Measurements from ENCODE around the gene LINGO1.

LINGO1 gene

DNA sequence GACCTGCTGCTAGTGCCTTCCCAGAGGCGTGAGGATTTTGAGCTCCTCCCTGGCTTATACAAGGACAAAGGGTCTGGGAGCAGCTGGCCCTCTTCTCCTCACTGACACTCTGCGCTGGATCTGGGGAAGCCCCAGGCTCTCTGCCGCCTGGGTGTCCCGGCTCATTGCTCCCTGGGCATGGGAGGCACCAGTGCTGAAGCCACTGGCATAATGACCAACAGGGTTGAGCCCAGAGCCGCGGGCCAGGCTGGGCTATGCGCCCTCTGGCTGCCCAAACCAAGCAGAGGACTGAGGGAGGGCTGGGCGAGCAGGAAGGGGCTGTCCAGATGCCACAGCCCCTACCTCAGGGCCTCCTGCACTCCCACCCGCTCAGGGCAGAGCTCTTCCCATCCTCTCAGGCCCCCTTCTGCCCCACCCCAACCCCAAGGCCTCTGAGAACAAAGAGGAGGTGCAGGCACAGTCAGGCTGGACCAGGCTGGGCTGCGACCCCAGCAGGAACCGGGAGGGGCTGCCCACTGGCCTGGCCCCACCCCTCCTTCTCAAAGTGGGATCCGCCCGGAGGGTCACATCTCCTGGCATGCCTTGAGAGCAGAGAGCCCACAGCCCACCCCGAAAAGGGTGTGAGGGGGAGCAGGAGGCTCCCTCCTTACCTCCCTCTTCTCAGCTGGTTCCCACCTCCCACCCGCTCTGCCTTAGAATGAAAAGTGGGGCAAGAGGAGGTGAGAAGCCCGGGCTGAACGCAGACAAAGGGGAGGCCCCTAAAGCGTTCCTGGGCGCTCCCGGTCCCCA is 1.6 kb downstream of the LINGO1 start:
- FAIRE-seq, result no peak

DNA sequence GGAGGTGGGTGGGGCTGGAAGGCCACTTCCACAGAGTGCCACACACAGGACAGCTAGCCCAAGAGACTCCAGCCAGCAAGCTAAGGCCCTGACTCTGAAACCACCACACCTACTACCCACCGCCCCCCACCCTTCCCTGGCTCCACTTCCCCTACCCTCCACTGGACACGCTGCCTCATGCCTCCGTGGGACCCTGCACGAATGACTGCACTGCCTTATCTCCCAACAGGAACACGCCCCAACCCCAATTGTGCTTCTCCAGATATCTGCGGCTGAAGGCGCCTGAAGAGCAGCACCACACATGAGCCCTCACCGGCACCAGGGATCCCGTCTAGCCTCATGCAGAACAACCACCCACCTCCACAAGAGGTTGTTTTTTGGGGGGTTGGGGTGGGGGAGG is 2.7 kb downstream of the LINGO1 start:
- FAIRE-seq, result no peak

DNA sequence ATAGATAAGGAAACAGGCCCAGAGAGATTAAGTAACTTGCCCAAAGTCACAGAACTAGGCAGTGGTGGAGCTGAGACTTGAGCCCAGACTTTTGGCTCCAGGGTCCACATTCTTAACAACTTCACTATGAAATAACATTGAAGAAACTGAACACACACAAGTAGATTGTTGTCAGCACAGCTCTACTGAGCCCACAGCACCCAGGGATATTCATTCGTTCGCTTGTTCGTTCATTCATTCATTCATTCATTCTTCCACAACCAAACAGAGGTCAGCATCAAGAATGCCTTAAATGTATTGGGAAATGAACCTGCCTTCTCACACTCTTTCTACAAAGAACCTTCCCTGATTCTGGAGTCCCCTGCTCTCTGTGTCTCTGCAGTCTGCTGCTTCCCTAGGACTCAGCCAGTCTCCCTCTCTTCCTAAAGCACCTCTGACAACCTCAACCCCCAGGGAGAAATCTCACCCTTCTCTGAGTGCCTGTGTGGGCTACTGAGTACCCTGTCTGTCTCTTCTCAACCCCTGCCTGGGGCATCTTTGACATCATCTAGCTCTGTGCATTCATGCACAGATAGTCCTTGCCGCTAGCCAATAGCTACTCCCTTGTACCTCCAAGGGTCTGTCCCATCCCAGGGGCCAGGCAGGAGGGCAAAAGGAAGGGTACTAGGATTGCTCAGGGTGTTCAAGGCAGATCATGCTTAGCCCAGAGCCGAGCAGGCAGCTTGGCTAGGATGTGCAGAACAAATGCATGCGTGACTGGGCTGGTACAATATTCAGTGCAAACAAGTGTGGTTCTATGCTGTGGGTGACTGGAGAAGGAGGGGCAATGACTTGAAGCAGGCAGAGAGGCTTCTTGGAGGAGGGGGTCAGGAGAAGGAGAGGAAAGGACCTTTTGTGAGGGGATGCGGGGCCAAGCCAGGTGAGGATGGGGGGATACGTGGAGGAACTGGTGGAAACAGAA is 3.4 kb downstream of the LINGO1 start:
- FAIRE-seq, result no peak

DNA sequence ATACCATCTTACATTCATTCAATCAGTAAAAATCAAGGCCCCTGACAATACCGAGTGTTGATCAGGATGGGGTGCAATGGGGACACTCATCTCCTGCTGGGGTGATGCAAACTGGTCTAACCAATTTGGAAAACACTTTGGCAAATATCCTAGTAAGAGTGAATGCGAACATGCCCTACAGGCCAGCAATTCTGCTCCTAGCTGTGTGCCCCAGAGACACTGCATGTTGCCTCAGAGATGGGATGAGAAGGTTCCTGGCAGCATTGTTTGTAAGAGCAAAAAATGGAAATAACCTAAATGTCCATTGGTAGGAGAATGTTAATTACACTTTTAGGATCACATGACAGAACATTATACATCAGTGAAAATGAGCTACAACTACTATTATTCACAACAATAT is 4.7 kb downstream of the LINGO1 start:
- FAIRE-seq, result no peak

DNA sequence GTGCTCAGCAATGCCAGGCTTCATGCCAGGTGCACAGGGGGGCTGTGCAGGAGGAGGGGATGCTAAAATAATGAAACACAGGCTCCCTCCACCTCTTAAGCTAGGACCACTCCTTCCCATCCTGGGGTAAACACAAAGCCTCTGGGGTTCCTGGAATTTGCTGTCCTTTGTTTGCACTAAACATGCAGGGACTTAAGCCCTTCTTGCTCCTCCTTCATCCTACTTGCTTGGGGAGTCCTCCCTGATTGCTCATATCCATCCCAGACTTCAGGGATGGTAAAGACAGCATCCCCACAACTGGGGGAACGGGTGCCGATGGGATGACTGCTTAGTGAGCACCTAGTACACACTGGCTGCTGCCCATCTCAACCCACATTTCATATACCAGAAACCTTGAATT is 5.1 kb downstream of the LINGO1 start:
- FAIRE-seq, result no peak

DNA sequence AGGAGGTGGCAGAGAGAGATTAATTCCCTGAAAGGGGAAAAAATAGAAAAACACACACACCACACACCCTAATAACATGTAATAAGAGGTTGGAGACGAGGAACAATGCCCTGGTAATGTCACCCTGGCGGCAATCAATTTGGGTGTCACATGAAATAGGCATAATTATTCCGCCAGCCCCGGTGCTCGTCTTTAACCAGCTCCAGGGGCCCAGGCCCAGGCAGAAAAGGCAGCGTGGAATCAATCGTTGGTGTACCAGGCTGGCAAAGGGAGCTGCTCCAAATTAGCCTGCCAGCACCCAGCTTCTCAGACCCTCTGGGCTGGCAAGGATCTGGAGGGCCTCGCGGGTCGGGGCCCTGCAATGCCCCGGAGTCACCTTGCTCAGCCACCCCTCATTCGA is 5.6 kb downstream of the LINGO1 start:
- FAIRE-seq, result no peak

DNA sequence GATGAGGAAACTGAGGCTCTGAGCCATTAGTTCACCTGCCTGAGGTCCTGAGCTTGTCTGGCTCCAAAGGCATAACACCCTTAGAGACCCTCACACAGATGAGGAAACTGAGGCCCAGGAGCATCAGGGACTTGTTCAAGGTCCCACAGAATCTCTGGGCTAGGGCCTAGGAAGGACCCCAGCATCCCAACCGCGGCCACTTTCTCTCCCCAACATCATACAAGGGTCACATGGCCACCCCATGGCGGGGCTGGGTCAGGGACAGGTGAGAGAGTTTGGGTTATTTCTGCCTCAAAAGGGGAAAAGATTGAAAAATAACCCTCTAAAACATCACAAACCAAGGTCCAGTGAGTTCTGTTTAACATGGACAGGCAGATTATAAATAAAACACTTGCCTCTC is 6.7 kb downstream of the LINGO1 start:
- no peak for FAIRE-seq

DNA sequence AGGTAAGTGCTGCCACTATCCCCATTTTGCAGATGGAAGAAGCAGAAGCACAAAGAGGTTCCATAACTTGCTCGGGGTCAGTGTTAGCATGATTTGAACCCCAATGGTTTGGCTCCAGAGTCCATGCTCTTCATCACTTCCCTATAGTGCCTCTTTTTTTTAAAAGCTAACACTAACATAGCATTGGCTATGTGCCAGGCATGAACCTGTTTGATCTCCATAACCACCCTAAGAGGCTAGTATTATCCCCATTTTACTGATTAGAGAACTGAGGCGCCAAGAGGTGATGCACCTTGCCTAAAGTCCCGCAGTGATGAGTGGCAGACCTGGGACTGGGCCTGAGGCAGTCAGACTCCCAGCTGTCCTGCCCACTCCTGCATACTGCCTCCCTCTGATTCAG is 7.3 kb downstream of the LINGO1 start:
- no peak for FAIRE-seq

DNA sequence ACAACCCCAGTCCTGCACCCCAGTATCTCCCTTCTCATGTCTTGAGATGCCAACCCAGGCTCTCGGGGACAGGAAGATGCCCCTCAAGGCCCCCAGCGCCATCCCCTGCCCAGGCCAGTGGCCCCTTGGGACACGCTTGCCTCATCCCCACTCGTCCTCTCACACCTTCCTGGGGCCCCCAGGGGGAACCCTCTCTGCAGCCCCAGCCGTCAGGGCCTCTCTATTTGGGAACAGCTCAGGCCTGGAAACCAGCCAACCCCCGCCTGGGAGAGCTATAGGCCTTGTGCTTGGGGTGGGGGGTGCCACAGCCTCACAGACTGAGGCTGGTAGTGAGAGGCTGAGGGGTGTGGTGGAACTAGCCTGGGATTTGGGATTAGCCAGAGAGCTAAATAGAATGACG is 7.8 kb downstream of the LINGO1 start:
- FAIRE-seq, result no peak

DNA sequence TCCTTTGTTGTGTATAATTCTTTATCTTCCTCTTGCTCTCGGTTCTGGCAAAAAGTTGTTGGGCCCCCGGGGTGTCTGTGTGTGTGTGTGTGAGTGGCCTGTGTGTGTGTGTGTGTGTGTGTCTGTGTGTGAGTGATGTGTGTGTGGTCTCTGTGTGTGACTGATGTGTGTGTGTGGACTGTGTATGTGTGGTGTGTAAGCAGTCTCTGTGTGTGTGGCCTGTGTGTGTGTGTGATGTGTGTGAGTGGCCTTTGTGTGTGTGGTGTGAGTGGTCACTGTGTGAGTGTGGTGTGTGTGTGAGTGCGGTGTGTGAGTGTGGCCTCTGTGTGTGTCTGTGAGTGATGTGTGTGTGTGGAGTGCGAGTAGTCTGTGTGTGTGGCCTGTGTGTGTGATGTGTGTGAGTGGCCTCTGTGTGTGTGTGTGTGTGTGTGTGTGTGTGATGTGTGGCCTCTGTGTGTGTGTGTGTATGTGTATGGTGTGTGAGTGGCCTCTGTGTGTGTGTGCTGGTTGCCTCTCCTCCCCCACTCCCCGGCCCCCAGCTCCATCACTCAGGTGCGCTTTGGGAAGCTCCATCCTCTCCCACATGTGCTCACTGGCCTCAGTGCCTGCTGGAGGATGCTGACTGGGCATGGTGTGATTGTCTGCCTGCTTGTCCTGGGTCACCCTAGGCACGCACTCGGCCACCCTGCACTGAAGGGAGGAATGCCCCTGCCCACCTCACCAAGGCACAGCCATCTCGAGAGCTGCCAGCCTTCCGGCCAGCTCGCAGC is 8.8 kb downstream of the LINGO1 start:
- no peak for FAIRE-seq

DNA sequence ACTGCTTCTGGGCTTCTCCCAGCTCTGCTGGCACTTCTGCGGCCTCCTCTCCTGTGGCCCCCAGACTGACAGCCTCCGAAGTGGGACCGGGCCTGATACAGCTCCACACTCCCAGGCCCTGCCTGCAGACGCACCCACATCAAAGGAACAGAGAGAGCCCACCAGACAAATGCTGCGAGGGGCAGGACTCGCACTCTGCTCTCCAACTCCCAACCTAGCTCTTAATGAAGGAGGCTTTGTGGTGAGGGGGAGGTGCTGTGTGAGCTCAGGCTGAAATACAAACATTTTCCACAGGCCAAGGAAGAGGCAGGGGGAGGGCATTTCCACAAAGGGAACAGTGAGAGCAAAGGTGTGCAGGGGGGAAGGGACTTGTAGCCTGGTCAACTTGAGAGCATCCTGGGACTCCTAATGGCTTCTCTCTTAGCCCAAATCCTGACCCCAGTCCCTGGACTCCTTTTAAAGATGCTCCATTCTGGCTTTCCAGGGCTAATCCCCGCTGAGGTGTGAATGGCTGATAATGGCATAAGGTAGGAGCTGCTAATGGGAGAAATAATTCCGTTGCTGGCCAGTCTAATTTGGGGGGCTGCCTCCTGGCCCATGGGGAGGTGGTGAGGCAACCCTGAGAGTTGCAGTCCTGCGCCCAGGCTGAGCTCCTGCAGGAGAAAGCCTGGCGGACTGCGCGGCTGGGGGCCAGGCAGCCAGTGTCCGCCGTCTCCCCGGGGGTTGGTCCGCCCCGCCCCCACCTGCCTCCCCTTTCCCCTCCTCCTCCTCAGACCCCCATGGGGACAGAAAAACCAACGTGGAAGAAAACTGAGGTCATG is 9.6 kb downstream of the LINGO1 start:
- no peak for FAIRE-seq

DNA sequence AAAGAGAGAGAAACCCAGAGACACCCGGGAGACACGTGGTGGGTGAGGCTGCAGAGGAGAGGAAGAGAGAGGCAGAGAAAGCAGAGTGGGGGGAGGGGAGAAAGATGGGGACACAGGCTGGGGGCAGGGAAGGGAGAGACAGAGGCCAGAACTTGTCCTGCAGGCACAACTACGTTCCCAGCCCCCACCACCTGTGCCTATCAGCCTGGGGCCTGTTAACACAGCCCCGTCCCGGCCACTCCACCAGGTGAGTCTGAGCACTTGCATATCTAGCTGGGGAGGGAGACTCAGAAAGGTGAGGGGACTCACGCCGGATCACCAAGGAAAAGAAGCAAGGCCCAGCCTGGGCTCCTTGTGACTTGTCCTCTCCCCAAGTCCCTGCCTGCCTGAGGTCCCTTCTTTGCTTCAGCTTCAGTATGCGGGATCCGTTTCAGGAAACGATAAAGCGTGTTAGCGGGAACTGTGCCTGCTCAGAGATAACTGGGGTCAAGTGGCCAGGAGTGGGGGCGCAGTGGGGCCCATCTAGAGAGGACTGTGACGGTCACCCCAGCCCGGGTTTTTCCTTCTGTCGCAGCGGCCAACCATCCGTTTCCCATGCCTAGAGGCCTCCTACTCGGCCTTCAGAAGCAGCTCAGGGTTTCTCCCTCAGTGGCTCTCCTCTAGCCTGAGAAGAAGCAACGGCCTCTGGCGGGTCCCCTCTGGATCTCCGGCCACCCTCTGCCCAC is 10.3 kb downstream of the LINGO1 start:
- FAIRE-seq, result no peak

DNA sequence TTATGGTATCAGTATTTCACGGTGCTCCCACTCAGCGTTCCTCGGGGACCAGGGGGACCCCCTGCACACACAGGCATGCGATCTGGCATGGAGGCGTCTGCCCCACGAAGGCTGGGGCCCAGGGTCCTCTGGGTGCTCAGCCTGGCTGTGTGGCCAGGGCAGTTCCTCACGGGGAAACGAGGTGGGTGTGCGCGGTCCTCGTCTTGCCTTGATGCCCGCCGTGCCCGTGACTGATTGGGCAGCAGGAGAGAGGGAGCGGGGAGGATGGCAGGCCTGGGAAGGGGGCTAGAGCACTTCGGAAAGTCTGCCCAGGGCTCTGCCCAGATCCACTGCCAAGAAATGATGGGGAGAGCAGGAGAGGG is 10.9 kb downstream of the LINGO1 start:
- FAIRE-seq, result no peak

DNA sequence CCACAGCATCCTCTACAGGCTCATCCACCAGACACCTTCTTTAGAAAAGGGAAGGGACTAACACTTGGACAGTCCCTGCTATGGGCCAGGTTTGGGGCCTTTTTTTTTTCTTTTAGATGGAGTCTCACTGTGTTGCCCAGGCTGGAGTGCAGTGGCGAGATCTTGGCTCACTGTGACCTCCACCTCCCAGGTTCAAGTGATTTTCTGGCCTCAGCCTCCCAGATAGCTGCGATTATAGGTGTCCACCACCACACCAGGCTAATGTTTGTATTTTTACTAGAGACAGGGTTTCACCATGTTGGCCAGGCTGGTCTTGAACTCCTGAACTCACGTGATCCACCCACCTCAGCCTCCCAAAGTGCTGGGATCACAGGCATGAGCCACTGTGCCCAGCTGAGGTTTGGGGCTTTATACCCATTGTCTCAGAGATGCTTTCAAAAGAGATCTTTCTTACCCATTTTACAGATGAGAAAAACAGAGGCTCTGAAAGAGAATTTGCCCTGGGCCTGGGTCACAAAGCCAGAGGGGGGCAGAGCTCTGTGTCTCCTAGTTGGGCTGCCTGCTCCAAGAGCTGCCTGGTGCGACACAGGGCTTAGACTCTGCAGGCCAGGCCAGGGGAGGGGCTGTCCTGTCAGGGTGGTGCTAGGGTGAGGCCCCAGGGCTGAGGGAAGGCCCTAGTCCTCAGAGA is 11.6 kb downstream of the LINGO1 start:
- no peak for FAIRE-seq

DNA sequence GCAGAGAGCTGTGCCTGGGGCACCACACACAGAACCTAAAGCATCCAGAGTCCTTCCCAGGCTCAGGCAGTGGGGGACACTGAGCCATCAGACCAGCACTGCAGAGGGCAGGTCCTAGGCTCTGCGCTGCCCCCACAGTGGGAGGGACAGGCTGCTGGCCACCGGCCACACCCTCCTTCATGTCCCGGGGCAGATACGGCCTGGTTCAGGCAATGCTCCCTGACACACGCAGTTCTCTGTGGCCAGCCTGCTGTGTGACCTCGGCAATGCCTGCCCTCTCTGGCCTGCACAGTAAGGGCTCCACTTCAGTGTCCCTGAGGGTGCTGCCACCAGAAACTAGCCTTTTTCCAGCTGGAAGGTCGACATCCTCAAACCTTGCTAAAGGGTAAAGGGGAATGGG is 12.4 kb downstream of the LINGO1 start:
- FAIRE-seq, result no peak

DNA sequence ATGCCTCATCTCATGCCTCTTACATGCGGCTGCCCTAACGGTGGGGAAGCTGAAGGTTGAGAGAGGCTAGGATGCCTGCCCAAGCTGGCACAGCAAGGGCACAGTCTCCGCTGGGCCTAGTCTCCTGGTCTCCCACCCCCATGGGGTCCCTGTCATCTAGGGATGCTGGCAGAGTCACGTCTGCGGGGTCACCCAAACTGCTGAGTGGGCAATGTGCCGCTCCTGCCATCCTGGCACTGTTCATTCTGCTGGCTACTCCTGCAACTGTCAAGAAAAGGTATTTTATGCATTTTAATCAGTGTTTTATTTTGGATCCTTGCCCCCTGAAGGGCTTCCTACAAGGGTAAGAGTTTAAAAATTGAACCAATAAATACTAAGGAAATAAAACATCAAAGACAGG is 12.8 kb downstream of the LINGO1 start:
- FAIRE-seq, result no peak

DNA sequence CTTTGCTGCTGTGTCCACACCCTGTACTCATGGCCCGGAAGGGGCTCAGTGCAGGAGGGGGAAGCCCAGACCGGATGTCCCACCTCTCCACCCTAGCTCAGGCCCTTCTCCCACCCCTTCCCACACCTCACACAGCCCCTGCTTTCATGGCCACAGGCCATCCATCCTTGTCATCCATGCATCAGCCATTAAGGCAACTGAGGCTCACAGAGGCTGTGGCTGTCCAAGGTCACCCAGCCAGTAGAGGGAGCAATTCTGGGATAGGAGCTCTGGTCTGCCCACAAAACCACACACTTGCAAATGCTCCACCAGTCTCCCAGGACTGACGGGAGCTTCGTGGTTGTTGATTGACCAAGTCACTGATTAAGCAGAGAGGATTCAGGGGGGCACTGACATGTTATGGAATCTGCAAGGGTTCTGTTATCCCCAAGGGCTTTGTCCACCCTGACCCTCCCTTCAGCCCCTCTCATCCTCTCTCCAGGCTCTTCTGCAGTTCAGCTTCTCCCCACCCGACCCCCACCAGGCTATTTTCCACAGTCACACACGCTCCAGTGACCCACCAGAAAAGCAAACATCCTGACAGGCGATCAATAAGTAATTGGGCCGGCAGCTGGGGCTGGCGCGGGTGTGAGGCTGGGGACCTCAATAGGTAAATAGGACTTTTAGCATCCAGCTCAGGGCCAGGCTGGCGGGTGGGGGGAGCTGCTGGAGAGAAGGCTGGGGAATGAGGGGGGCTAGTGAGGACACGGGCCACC is 15.1 kb downstream of the LINGO1 start:
- no peak for FAIRE-seq

DNA sequence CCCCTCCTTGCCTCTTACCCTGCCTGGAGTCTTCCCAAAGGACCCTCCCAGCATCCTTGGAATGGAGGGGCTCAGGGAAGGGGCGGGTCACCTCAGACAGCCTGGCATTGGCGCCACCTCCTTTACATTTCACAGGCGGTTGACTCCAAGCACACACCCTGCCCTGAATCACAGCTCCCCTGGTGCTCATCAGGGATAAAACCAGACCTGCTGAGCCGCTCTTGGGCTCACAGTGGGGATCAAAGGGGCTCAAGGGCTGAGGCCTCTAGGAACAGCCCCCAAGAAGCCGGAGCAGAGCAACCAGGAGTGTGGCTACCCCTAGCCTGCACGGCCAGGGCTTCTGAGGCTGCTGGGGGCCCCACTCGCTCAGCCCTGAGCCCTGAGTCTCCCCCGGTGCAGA is 16.6 kb downstream of the LINGO1 start:
- FAIRE-seq, result no peak

DNA sequence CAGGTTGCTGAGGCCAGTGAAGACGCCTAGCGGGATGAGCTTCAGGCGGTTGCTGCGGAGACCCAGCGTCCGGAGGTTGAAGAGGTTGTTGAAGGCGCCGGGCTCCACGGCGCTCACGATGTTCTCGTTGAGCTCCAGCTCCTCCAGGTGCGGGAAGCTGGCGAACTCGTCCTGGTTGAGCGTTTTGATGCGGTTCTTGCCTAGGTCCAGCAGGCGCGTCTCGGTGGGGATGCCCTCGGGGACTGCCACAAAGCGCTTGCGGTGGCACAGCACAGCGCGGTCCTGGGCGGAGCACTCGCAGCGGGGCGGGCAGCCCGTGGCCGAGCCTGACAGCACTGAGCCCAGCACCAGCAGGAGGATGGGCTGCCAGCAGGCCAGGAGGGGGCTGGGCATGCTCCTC is 17.2 kb downstream of the LINGO1 start:
- no peak for FAIRE-seq

DNA sequence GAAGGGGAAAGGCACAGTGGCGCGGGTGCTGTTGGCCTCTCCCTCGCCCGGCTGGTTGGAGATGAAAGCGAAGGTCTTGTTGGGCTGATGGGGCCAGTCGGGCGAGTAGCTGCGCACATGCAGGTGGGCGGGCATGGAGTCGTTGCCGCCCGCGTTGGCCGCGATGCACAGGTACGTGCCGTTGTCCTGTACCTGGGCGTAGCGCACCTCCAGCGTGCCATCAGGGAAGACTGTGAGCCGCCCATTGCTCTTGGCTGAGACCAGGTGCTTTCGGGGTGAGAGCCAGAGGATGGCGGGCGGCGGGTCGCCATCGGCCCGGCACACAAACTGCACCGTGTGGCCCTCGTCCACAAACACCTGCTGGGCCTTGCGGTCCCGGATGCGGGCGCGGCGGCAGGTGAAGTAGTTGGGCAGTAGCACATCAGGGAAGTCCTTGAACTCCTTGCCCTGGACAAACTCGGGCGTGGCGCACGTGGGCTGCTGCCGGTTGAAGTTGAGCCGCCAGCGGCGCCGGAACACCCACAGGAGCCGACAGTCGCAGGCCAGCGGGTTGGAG is 18.4 kb downstream of the LINGO1 start:
- no peak for FAIRE-seq

Measured in A204.1 (cell line).